ENCODE data around the gene CTNNA3.

The CTNNA3 gene

DNA sequence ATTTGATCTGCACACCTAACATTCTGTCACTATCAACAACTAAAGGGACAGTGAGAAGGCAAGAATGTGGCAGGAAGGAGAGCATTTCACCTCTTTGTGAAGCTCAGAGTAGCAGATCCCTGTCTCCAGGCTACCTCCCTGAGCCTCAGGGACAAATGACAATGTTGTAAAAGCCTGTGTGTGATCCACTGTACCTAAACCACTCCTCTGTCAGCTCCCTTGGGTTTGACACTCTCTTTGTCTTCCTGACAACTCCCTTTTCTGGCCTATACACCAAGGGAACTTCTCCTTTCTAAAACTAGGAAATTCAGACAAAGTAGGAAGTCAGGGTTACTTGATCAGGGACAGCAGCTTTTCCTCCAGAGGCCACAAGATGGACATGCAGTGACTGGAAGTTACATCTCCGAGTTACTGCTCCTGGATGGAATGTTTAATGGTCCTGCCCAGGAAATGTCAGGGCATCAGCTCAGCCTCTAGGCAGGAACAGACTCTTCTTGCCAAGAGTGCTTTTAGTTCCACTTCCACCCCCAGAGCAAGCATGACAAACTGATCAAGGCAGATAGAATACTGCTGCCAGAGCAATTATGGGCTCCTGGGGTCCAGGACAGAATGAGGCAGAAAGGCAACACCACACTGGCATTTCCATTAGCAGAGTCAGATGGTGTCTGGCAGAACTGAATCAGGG lies 1784.7 kb downstream of the CTNNA3 start:
- in situ Hi-C loops (cut with HindIII; ENCODE audit: low sequenced_read_pairs) = no loop called here

GRCh38 chr10:65910209-65910608 lies 1785.8 kb downstream of the CTNNA3 start:
- in situ Hi-C loops (cut with HindIII; ENCODE audit: low sequenced_read_pairs) = no loop called here

- in situ Hi-C loops (cut with HindIII; ENCODE audit: low sequenced_read_pairs) = no loop called here
Measured at GRCh38 chr10:65907199-65907712, 1788.7 kb downstream of the CTNNA3 start.

DNA sequence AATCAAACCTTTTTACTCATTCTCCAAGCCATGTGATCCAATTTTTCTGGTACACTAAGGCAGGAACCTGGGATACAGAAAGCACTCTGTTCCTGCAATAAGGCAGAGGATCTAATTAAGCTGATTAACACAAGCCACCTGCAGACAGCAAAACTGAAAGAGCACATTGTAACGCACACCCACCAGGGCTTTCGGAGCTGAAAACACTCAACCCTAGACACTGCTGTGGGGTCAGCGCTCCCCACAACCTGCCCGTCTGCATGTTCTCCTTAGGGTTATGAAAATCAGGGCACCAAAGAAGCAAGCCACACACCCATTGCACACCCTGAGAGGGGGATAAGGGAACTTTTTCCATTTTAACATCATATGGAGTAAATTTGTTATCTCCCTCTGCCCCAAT lies 1792.4 kb downstream of the CTNNA3 start:
- in situ Hi-C loops (cut with HindIII; ENCODE audit: low sequenced_read_pairs) = no loop called here

- in situ Hi-C loops (cut with HindIII; ENCODE audit: low sequenced_read_pairs) = no loop called here
Measured at GRCh38 chr10:65900271-65900670, 1795.7 kb downstream of the CTNNA3 start.

- in situ Hi-C loops (cut with HindIII; ENCODE audit: low sequenced_read_pairs) = no loop called here
Measured at GRCh38 chr10:65898055-65898454, 1797.9 kb downstream of the CTNNA3 start.

GRCh38 chr10:65894961-65895360 lies 1801.0 kb downstream of the CTNNA3 start:
- in situ Hi-C loops (cut with HindIII; ENCODE audit: low sequenced_read_pairs) = no loop called here

DNA sequence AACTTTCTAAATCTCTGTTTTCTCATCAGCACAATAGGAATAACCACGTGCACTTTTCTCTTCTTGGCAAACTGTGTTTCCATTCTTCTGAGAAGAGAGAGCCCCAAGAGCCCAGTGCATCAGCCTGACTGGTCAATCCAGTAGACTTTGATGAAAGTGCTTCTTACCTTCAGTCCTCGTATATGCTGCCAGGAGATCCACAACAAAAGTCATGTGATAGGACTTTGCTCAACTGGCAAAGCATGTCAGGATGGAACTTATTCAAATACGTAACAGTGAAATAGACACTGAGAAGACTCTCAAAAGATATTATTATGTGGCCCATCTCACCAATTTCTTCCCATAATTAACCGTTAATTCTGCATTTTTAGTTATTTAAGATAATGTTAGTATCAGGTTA lies 1801.6 kb downstream of the CTNNA3 start:
- in situ Hi-C loops (cut with HindIII; ENCODE audit: low sequenced_read_pairs) = no loop called here

DNA sequence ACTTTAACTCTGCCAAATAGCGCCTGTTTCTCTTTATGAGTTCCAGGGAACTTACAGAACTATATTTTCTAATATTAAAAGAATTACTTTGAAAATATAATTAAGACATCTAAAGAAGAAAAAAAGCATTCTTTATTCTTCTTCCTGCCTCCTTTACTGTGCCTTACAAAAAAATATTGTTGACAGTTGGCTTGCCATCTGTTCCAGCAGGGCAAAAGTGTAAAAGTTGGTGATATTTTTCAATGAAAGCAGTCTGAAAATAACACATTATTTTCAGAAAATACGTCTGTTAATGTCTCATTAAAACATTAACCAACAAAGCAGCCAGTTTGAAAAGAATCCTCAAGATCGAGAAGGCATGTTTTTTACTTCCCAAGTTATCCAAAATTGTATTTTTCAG lies 1802.3 kb downstream of the CTNNA3 start:
- in situ Hi-C loops (cut with HindIII; ENCODE audit: low sequenced_read_pairs) = no loop called here

DNA sequence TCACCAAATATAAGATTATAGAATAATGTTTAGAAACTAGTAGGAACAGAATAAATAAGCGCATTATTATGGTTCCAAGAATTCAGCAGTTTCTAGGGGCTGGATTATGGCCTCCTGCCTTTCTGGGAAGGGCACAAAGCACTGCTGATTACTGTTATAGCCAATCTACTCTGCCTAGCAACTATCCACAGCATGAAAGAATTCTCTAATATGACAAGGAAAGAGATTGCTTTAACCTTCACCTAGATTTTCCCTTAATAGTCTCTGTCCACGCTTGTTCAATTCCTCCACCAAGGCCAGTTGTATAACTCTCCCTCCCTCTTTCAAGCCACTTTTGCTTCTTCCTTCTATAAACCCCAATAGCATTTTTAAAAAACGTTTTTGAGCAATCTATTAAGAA lies 1803.7 kb downstream of the CTNNA3 start:
- in situ Hi-C loops (cut with HindIII; ENCODE audit: low sequenced_read_pairs) = no loop called here

DNA sequence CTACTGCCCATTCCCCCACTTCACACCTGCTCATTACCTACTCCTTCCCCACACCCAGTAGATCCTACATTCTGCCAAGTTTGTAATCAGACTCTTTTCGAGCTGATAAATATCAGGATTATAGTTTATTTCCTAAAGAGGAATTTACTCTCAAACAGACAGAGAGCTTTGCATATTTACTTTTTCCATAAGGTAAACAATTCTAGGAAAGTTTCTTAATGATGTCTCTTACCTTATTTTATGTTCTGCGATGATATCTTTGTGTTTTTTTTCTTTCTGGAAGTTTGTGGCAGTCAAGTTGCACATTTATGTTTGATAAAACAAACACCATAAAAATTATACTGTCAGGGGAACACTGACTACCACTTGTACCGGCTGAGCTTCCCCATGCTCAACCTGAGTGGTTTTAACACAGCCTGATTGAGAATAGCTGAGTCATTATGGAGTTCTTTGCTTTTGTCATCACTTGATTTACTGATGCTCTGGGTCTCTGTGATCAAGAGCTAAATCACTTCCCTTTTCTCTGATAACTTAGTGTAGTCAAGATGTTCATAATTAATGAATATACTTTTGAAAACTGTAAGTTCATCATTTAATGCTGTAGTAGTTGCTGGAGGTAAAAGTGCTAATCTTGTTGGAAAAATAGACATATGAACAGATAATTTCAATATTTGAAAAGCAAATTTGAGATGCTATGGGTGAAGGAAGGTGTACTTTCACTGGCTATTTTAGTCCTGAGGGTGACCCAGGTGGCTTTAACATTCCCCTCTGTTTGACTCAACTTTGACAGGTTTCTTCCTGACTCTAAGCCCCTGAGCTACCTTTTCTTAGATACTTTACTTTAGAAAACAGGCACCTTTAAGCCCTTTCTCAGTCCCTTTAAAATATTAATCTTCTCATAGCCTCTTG lies 1804.7 kb downstream of the CTNNA3 start:
- in situ Hi-C loops (cut with HindIII; ENCODE audit: low sequenced_read_pairs) = no loop called here

- in situ Hi-C loops (cut with HindIII; ENCODE audit: low sequenced_read_pairs) = loop anchor here (5.0 kb wide), 1 partner anchor 57 kb away; no protein-coding TSS in a partner anchor
Measured at GRCh38 chr10:65864529-65864928, 1831.5 kb downstream of the CTNNA3 start.

DNA sequence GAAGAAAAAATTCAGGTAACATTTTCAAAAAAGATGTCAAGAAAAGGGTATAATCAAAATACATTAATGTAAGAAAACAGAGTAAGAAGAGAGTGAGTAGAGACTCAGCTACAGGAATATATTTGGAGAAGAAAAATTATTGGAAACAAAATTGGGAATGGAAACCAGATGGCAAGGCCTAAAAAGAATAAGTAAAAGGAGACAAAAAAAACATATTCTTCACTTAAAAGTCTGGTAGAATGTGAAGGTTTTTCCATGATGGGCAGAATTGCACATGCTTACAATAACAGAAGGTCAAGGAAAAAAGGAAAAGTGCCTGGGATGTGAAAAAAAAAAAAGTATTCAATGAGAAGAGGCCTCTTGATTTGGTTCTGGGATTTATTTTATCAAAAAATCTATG lies 1832.0 kb downstream of the CTNNA3 start:
- in situ Hi-C loops (cut with HindIII; ENCODE audit: low sequenced_read_pairs) = loop anchor here (5.0 kb wide), 1 partner anchor 57 kb away; no protein-coding TSS in a partner anchor
